BLaER1 treated with 17β-estradiol and CSF1 and Interleukin-3, amounts not matched to agents 10 nM and 100 nM (cell line): Measurements from ENCODE around the gene PEX11B.
"Not testable (repeated sequence)": the region's sequence is repeated elsewhere in the genome, so short reads cannot be mapped to it uniquely, and the experiment has no call there.

ENCODE experiments used
- H3K27ac ChIP-seq, 11 experiments: shearing (Covaris generic); formaldehyde crosslinking; 2 replicates each; pipeline ENCODE4 v1.8.1; 2022
- H3K27me3 ChIP-seq, 11 experiments: shearing (Covaris generic); formaldehyde crosslinking; 2 replicates each; pipeline ENCODE4 v1.8.1; 2022
- H3K36me3 ChIP-seq, 11 experiments: shearing (Covaris generic); formaldehyde crosslinking; 2 replicates each; pipeline ENCODE4 v1.8.1; 2022
- H3K4me1 ChIP-seq, 10 experiments: shearing (Covaris generic); formaldehyde crosslinking; 2 replicates each; pipeline ENCODE4 v1.8.1; 2022
- H3K4me2 ChIP-seq, 11 experiments: shearing (Covaris generic); formaldehyde crosslinking; 2 replicates each; pipeline ENCODE4 v1.8.1; 2022
- H3K4me3 ChIP-seq, 10 experiments: shearing (Covaris generic); formaldehyde crosslinking; 2 replicates each; pipeline ENCODE4 v1.8.1; 2022
- H3K9ac ChIP-seq, 11 experiments: shearing (Covaris generic); formaldehyde crosslinking; 2 replicates each; pipeline ENCODE4 v1.8.1; 2022
- H3K9me3 ChIP-seq, 11 experiments: shearing (Covaris generic); formaldehyde crosslinking; replicated peaks in 1 of 11; 2 replicates each; pipeline ENCODE4 v1.8.1; 2022
- H4K20me1 ChIP-seq, 11 experiments: shearing (Covaris generic); formaldehyde crosslinking; 2 replicates each; pipeline ENCODE4 v1.8.1; 2022
- Cebpa-rat ChIP-seq, 11 experiments: shearing (Covaris generic); IDR thresholded peaks; 2 replicates each; pipeline ENCODE4 v1.8.1; 2022

Gene PEX11B

GRCh38 chr1:145926686-145927062 is 8.2 kb upstream of the PEX11B start:
- peaks cover 0 to 14% (median 0%) of the 10 kb centered on the region in 11 experiments; a peak in 4 of 22 replicates for H4K20me1 ChIP-seq
- H3K4me2 ChIP-seq, result peak overlapping the region; percentile 84 to 97 (median 92)
- H3K27me3 ChIP-seq, result no peaks in the 10 kb centered on the region
- no peaks in the 10 kb centered on the region for H3K9me3 ChIP-seq
- H3K27ac ChIP-seq, result peak overlapping the region; percentile 94 to 100 (median 96)
- H3K4me3 ChIP-seq, result peak overlapping the region; percentile 74 to 94 (median 80)
- no peak for TF ChIP-seq Cebpa-rat (IDR thresholded peaks at IDR 0.05)
- H3K9ac ChIP-seq, result peak overlapping the region; percentile 90 to 99 (median 94)
- peaks cover 25 to 36% (median 31%) of the 10 kb centered on the region in 11 experiments for H3K36me3 ChIP-seq
- H3K4me1 ChIP-seq, result peaks cover 17 to 30% (median 24%) of the 10 kb centered on the region in 10 experiments

DNA sequence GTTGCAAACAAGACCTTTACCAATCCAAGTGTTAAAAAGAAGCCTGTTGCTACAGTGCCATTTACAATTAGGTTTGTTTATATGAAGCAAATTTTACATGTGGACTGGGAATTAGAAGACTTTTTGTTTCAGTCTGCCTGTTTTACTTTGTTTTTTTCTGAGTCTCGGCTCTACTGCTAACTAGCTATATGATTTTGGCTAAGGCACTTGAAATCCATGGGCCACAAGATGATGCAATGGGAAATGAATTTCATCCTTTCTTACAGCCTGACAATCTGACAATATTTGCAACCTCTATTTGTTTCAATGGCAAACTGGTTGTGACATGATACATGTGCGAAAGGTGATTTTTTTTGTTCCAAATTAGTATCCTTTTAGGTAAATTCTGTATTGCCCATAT is 3.7 kb upstream of the PEX11B start:
- no peak overlapping the region for H3K9ac ChIP-seq
- no peak overlapping the region for H3K4me3 ChIP-seq
- 0 out of 22 replicates have a peak, but pooled peaks of 1 of the 11 experiments have one; percentile 17 for TF ChIP-seq Cebpa-rat (IDR thresholded peaks at IDR 0.05)
- no peak overlapping the region for H3K4me2 ChIP-seq
- H3K9me3 ChIP-seq, result no peaks in the 10 kb centered on the region
- H4K20me1 ChIP-seq, result peaks cover 0 to 14% (median 0%) of the 10 kb centered on the region in 11 experiments; a peak in 4 of 22 replicates
- H3K27me3 ChIP-seq, result no peaks in the 10 kb centered on the region
- H3K36me3 ChIP-seq, result peaks cover 25 to 36% (median 32%) of the 10 kb centered on the region in 11 experiments
- peaks cover 26 to 37% (median 33%) of the 10 kb centered on the region in 10 experiments for H3K4me1 ChIP-seq
- H3K27ac ChIP-seq, result no peak overlapping the region

GRCh38 chr1:145920297-145920696 is 1.8 kb upstream of the PEX11B start:
- H4K20me1 ChIP-seq, H3K4me3 ChIP-seq, H3K9ac ChIP-seq, H3K27ac ChIP-seq, H3K9me3 ChIP-seq, H3K27me3 ChIP-seq: not testable (repeated sequence)
- H3K4me1 ChIP-seq, result peaks cover 23 to 36% (median 32%) of the 10 kb centered on the region in 10 experiments
- H3K36me3 ChIP-seq, result peaks cover 31 to 44% (median 36%) of the 10 kb centered on the region in 11 experiments
- peak overlapping the region in 8 of 11 experiments; percentile 97 to 100 (median 99); a peak in 10 of 22 replicates for H3K4me2 ChIP-seq

DNA sequence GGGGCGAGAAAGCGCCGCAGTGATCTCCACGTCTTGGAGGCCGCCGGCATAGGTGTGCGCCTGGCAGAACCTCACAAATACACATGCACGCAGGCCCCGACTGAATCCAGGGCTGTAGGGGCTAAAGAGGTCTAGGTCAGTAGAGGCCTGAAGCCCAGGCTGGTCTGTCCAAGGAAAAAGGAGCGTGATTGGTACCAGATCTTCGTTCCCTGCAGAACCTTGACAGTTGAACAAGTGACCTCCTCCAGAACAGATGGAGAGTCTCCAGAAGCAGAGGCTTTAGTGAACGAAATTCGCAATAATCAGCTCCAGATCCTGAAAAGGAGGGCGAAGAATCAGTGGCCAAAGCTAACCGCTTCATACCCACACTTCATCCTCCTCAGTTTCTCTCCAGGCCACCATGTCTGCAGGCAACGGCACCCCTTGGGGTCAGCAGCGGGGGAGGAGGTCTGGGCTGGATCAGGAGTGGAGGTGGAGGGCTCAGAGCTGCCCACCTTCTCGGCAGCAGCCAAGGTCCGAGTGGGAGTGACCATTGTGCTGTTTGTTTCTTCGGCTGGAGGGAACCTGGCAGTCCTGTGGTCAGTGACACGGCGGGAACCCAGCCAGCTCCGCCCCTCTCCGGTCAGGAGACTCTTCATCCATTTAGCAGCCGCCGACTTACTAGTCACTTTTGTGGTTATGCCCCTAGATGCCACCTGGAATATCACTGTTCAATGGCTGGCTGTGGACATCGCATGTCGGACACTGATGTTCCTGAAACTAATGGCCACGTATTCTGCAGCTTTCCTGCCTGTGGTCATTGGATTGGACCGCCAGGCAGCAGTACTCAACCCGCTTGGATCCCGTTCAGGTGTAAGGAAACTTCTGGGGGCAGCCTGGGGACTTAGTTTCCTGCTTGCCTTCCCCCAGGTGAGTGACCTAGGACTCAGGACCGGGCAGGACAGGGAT is 749 bp upstream of the PEX11B start:
- Histone ChIP-seq H3K4me2 (peak overlapping the region; percentile 97 to 100 (median 99)), H3K9me3 (no peaks in the 10 kb centered on the region), H3K4me1 (peaks cover 23 to 36% (median 32%) of the 10 kb centered on the region in 10 experiments), H3K27me3 (no peaks in the 10 kb centered on the region), H3K27ac (peak overlapping the region; percentile 74 to 89 (median 83); a peak in 20 of 22 replicates), H3K4me3 (peak overlapping the region; percentile 77 to 96 (median 92)), H3K9ac (peak overlapping the region; percentile 83 to 95 (median 89)), H4K20me1 (no peaks in the 10 kb centered on the region), H3K36me3 (peaks cover 40 to 51% (median 46%) of the 10 kb centered on the region in 11 experiments)
- no peak for TF ChIP-seq Cebpa-rat (IDR thresholded peaks at IDR 0.05)

- peaks cover 24 to 41% (median 27%) of the 10 kb centered on the region in 10 experiments for H3K4me1 ChIP-seq
- TF ChIP-seq Cebpa-rat (IDR thresholded peaks at IDR 0.05), result no peak
- H3K9me3 ChIP-seq, result no peaks in the 10 kb centered on the region
- H3K9ac ChIP-seq, result peak overlapping the region; percentile 83 to 95 (median 89)
- H3K4me3 ChIP-seq, result peak overlapping the region; percentile 77 to 96 (median 92)
- H3K27me3 ChIP-seq, result no peaks in the 10 kb centered on the region
- H3K4me2 ChIP-seq, result peak overlapping the region; percentile 83 to 100 (median 96)
- peaks cover 38 to 51% (median 45%) of the 10 kb centered on the region in 11 experiments for H3K36me3 ChIP-seq
- peak overlapping the region; percentile 74 to 89 (median 83) for H3K27ac ChIP-seq
- no peaks in the 10 kb centered on the region for H4K20me1 ChIP-seq
Measured at GRCh38 chr1:145917595-145917994, 922 bp downstream of the PEX11B start.

GRCh38 chr1:145916745-145917144 is 1.8 kb downstream of the PEX11B start:
- no peak overlapping the region for H3K27ac ChIP-seq
- TF ChIP-seq Cebpa-rat (IDR thresholded peaks at IDR 0.05), result no peak
- peaks cover 46 to 57% (median 51%) of the 10 kb centered on the region in 11 experiments for H3K36me3 ChIP-seq
- H3K9me3 ChIP-seq, result no peaks in the 10 kb centered on the region
- H3K4me3 ChIP-seq, result peak overlapping the region in 1 of 10 experiments; percentile 96; a peak in 2 of 20 replicates
- peak overlapping the region in 2 of 11 experiments; percentile 87 to 89; a peak in 4 of 22 replicates for H3K9ac ChIP-seq
- peaks cover 0 to 5% (median 0%) of the 10 kb centered on the region in 11 experiments; a peak in 1 of 22 replicates for H4K20me1 ChIP-seq
- peaks cover 24 to 49% (median 30%) of the 10 kb centered on the region in 10 experiments for H3K4me1 ChIP-seq
- no peaks in the 10 kb centered on the region for H3K27me3 ChIP-seq
- H3K4me2 ChIP-seq, result peak overlapping the region; percentile 83 to 100 (median 96)

- H3K9me3 ChIP-seq, result no peaks in the 10 kb centered on the region
- peak overlapping the region in 3 of 11 experiments; percentile 6 to 37 (median 35); a peak in 5 of 22 replicates for H3K27ac ChIP-seq
- H4K20me1 ChIP-seq, result peaks cover 0 to 5% (median 0%) of the 10 kb centered on the region in 11 experiments; a peak in 1 of 22 replicates
- peak overlapping the region in 4 of 11 experiments; percentile 3 to 61 (median 10); a peak in 4 of 22 replicates for H3K4me2 ChIP-seq
- no peaks in the 10 kb centered on the region for H3K27me3 ChIP-seq
- H3K9ac ChIP-seq, result peak overlapping the region in 7 of 11 experiments; percentile 1 to 26 (median 10); a peak in 9 of 22 replicates
- TF ChIP-seq Cebpa-rat (IDR thresholded peaks at IDR 0.05), result no peak
- H3K4me1 ChIP-seq, result peaks cover 10 to 36% (median 17%) of the 10 kb centered on the region in 10 experiments
- peaks cover 60 to 70% (median 67%) of the 10 kb centered on the region in 11 experiments for H3K36me3 ChIP-seq
- no peak overlapping the region for H3K4me3 ChIP-seq
Measured at GRCh38 chr1:145912128-145912641, 6.3 kb downstream of the PEX11B start.

DNA sequence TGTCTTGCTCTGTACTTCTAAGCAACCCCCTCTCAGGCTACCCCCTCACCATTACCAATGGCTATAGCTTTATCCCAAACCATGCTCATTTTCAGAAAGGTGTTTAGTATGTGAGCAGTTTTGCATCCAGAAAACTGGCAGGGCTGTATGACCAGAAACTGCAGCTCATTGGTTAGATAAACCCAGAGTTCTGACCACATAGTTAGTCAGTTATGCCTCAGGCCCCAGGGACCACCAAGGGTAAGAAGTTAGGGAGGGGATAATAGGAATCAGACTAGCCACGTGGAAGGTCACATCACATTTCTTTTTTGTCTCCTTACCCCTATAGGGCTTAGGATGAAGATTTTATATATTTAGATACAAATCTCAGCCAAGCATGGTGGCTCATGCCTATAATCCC is 9.9 kb downstream of the PEX11B start:
- Histone ChIP-seq H3K27ac (no peak overlapping the region), H3K36me3 (peaks cover 27 to 38% (median 34%) of the 10 kb centered on the region in 11 experiments), H4K20me1 (peaks cover 0 to 5% (median 0%) of the 10 kb centered on the region in 11 experiments; a peak in 1 of 22 replicates), H3K4me1 (peaks cover 4 to 19% (median 10%) of the 10 kb centered on the region in 10 experiments; a peak in 19 of 20 replicates), H3K4me2 (peak overlapping the region in 7 of 11 experiments; percentile 4 to 43 (median 25); a peak in 6 of 22 replicates), H3K9me3 (no peaks in the 10 kb centered on the region), H3K9ac (no peak overlapping the region), H3K27me3 (no peaks in the 10 kb centered on the region), H3K4me3 (no peak overlapping the region)
- no peak for TF ChIP-seq Cebpa-rat (IDR thresholded peaks at IDR 0.05)
